Suprapubic skin (tissue), 4 donors: ENCODE measurements around the gene COPS9. TPM values are rescaled to one million over a fixed set of nuclear protein-coding genes. Genes with fewer than 3 reads are reported as not detected.

Source experiments
- DNase-seq, 2 donors: peaks; one replicate each; pipeline ENCODE4 v3.0.0-alpha.2; 2019; ENCODE audit warnings: low spot score in 2 of 2
- H3K27ac ChIP-seq: fragments of 200-600 bp; sonication (generic); one replicate; pipeline ENCODE4 v1.5.1; 2019
- H3K27me3 ChIP-seq: fragments of 200-600 bp; sonication (generic); one replicate; pipeline ENCODE4 v1.5.1; 2019
- H3K36me3 ChIP-seq: fragments of 200-600 bp; sonication (generic); one replicate; pipeline ENCODE4 v1.5.1; 2019
- H3K4me1 ChIP-seq: fragments of 200-600 bp; sonication (generic); one replicate; pipeline ENCODE4 v1.5.1; 2019
- H3K4me3 ChIP-seq: fragments of 200-600 bp; sonication (generic); one replicate; pipeline ENCODE4 v1.5.1; 2019; ENCODE audit warnings: mild to moderate bottlenecking
- H3K9me3 ChIP-seq: fragments of 200-600 bp; sonication (generic); one replicate; pipeline ENCODE4 v1.5.1; 2019
- CTCF ChIP-seq, 2 donors: fragments of 200-600 bp in 1 of 2; fragments of 450-650 bp in 1 of 2; sonication (generic) in 1 of 2; IDR thresholded peaks; one replicate each; pipeline ENCODE4 v1.5.1; 2016 to 2019; ENCODE audit warnings: antibody characterized with exemption in 2 of 2, mild to moderate bottlenecking in 1 of 2, moderate library complexity in 1 of 2
- EP300 ChIP-seq: sonication (generic); formaldehyde crosslinking; IDR thresholded peaks from one replicate; pipeline ENCODE4 v1.6.1; 2017; ENCODE audit warnings: antibody characterized with exemption
- POLR2A ChIP-seq, 2 donors: fragments of 450-650 bp; IDR thresholded peaks; one replicate each; pipeline ENCODE4 v1.6.1; 2017; ENCODE audit warnings: antibody characterized with exemption in 2 of 2, mild to moderate bottlenecking in 2 of 2, moderate library complexity in 2 of 2
- POLR2AphosphoS5 ChIP-seq, 3 donors: sonication (generic); formaldehyde crosslinking; IDR thresholded peaks; one replicate each; pipeline ENCODE4 v1.6.1; 2017; ENCODE audit warnings: antibody characterized with exemption in 3 of 3
- WGBS: methylation state at CpG from one replicate; pipeline ENCODE4 v1.1.5; 2018; 5-methylcytosine and 5-hydroxymethylcytosine counted together
- total RNA-seq, 4 donors: library from RNA; depleted of rRNA; stranded (reverse); fragments of >200 nt; gene quantifications; one replicate each; pipeline ENCODE4 v1.1.0, GENCODE V29; 2016

Gene COPS9
- total RNA-seq, 4 donors from 2014 or later = 30.6 to 178 (median 143) TPM

- Histone ChIP-seq H3K27ac (no peak overlapping the region), H3K4me3 (no peak overlapping the region), H3K4me1 (peaks cover 5% of the 10 kb centered on the region), H3K9me3 (no peaks in the 10 kb centered on the region), H3K27me3 (peaks cover 40% of the 10 kb centered on the region), H3K36me3 (no peaks in the 10 kb centered on the region)
- DNase-seq = no peak
- no peak for TF ChIP-seq POLR2AphosphoS5 (IDR thresholded peaks at IDR 0.05)
- no peak for TF ChIP-seq POLR2A (IDR thresholded peaks at IDR 0.05)
- no peak for TF ChIP-seq EP300
- WGBS = 68% methylated on average over 11 of the region's 12 CpGs
These were observed 10.6 kb upstream of the COPS9 start for GRCh38 chr2:240146627-240147278.

- TF ChIP-seq POLR2AphosphoS5 (IDR thresholded peaks at IDR 0.05) = no peak
- no peak for TF ChIP-seq POLR2A (IDR thresholded peaks at IDR 0.05)
- no peak for TF ChIP-seq EP300
- no peak for TF ChIP-seq CTCF (IDR thresholded peaks at IDR 0.05)
- H3K36me3 ChIP-seq = no peaks in the 10 kb centered on the region
- peaks cover 5% of the 10 kb centered on the region for H3K4me1 ChIP-seq
- H3K27me3 ChIP-seq = peaks cover 34% of the 10 kb centered on the region
- H3K9me3 ChIP-seq = no peaks in the 10 kb centered on the region
- H3K27ac ChIP-seq = no peak overlapping the region
- DNase-seq = no peak
- H3K4me3 ChIP-seq = no peak overlapping the region
- WGBS = 26% methylated on average over 2 of the region's 10 CpGs
These were observed 10.0 kb upstream of the COPS9 start for GRCh38 chr2:240146141-240146561.

GRCh38 chr2:240145461-240145860 is 9.4 kb upstream of the COPS9 start:
- Histone ChIP-seq H3K4me1 (peaks cover 5% of the 10 kb centered on the region), H3K27ac (no peak overlapping the region), H3K27me3 (peaks cover 27% of the 10 kb centered on the region), H3K4me3 (no peak overlapping the region), H3K36me3 (no peaks in the 10 kb centered on the region), H3K9me3 (no peaks in the 10 kb centered on the region)
- 72% methylated on average over 13 of the region's 13 CpGs for WGBS
- no peak for DNase-seq
- no peak for TF ChIP-seq POLR2A (IDR thresholded peaks at IDR 0.05)
- no peak for TF ChIP-seq POLR2AphosphoS5 (IDR thresholded peaks at IDR 0.05)
- no peak for TF ChIP-seq EP300
- TF ChIP-seq CTCF (IDR thresholded peaks at IDR 0.05) = no peak

GRCh38 chr2:240144649-240145261 is 8.7 kb upstream of the COPS9 start:
- no peak overlapping the region for H3K4me3 ChIP-seq
- H3K27ac ChIP-seq = no peak overlapping the region
- H3K9me3 ChIP-seq = no peaks in the 10 kb centered on the region
- H3K4me1 ChIP-seq = peaks cover 5% of the 10 kb centered on the region
- no peak for DNase-seq
- 89% methylated on average over 17 of the region's 20 CpGs for WGBS
- no peak for TF ChIP-seq POLR2A (IDR thresholded peaks at IDR 0.05)
- H3K27me3 ChIP-seq = peaks cover 20% of the 10 kb centered on the region
- no peaks in the 10 kb centered on the region for H3K36me3 ChIP-seq

GRCh38 chr2:240143801-240144648 is 7.9 kb upstream of the COPS9 start:
- no peak for DNase-seq
- TF ChIP-seq CTCF (IDR thresholded peaks at IDR 0.05) (peak; percentile 82 to 89), POLR2AphosphoS5 (IDR thresholded peaks at IDR 0.05) (no peak), EP300 (no peak), POLR2A (IDR thresholded peaks at IDR 0.05) (no peak)
- H3K4me1 ChIP-seq = peaks cover 5% of the 10 kb centered on the region
- H3K27me3 ChIP-seq = peaks cover 13% of the 10 kb centered on the region
- H3K36me3 ChIP-seq = no peaks in the 10 kb centered on the region
- 49% methylated on average over 13 of the region's 36 CpGs for WGBS
- no peaks in the 10 kb centered on the region for H3K9me3 ChIP-seq
- H3K27ac ChIP-seq = no peak overlapping the region
- no peak overlapping the region for H3K4me3 ChIP-seq

- WGBS = 51% methylated on average over 6 of the region's 6 CpGs
- TF ChIP-seq EP300 = no peak
- no peak for TF ChIP-seq POLR2AphosphoS5 (IDR thresholded peaks at IDR 0.05)
- Histone ChIP-seq H3K36me3 (no peaks in the 10 kb centered on the region), H3K27me3 (peaks cover 9% of the 10 kb centered on the region), H3K27ac (no peak overlapping the region), H3K9me3 (no peaks in the 10 kb centered on the region), H3K4me3 (no peak overlapping the region), H3K4me1 (peaks cover 5% of the 10 kb centered on the region)
- DNase-seq = no peak
These were observed 7.2 kb upstream of the COPS9 start for GRCh38 chr2:240143276-240143675.
